GM12878 (cell line): ENCODE data around the gene BNIP3. TPM values are rescaled to one million over a fixed set of nuclear protein-coding genes. Genes with fewer than 3 reads are reported as not detected.

ENCODE experiments used
- BCL11A ChIP-seq: IDR thresholded peaks from 2 replicates; pipeline ENCODE4 v1.6.1; 2011; ENCODE audit warnings: low read depth, low read length
- BMI1 ChIP-seq: fragments of 450-650 bp; IDR thresholded peaks from 2 replicates; pipeline ENCODE4 v1.6.1; 2016; ENCODE audit warnings: mild to moderate bottlenecking, moderate library complexity, borderline replicate concordance
- GABPA ChIP-seq: IDR thresholded peaks from 2 replicates; pipeline ENCODE4 v1.6.1; 2014; ENCODE audit warnings: antibody characterized with exemption, low read depth, mild to moderate bottlenecking, inconsistent platforms
- MTA2 ChIP-seq: fragments of 450-650 bp; IDR thresholded peaks from 2 replicates; pipeline ENCODE4 v1.6.1; 2016; ENCODE audit warnings: low read depth, mild to moderate bottlenecking, moderate library complexity
- POLR2A ChIP-seq: IDR thresholded peaks from 2 replicates; pipeline ENCODE4 v1.6.1; 2011; ENCODE audit warnings: low read depth, mild to moderate bottlenecking, low read length
- RB1 ChIP-seq: fragments of 450-650 bp; formaldehyde crosslinking; IDR thresholded peaks from 2 replicates; pipeline ENCODE4 v1.6.1; 2017; ENCODE audit warnings: mild to moderate bottlenecking, borderline replicate concordance
- polyA plus RNA-seq, 11 experiments: library from polyadenylated mRNA; depleted of rRNA in 4 of 11; unstranded in 6 of 11; stranded (reverse) in 5 of 11; fragments of >200 nt; fragmentation: Nextera tagmentation in 4 of 11; fragmentation: Illumina TruSeq in 1 of 11; extraction: Ambion mirVana in 4 of 11; extraction: Trizol in 1 of 11; gene quantifications; 1 replicate in 1 of 11; 2 replicates in 10 of 11; pipeline versions ENCODE4 v1.2.1 to v1.2.3, GENCODE V29; 2011 to 2016; ENCODE audit warnings: inconsistent platforms in 2 of 11, missing spikeins in 2 of 11, low read depth in 1 of 11
- total RNA-seq, 4 experiments: library from RNA; depleted of rRNA in 3 of 4; stranded (reverse); fragments of >200 nt in 3 of 4; fragmentation: Illumina TruSeq in 1 of 4; extraction: Trizol in 1 of 4; gene quantifications; 2 replicates each; pipeline versions ENCODE4 v1.2.1 to v1.2.3, GENCODE V29; 2013 to 2021
- TF ChIP-seq, protein P1 (sequence below): fragments of 450-650 bp; IDR thresholded peaks from 2 replicates; pipeline ENCODE4 v1.6.1; 2017; ENCODE audit warnings: mild to moderate bottlenecking, low read depth, inconsistent platforms; ENCODE audit not compliant: poor library complexity, severe bottlenecking
- TF ChIP-seq, protein P2 (sequence below): fragments of 450-650 bp; IDR thresholded peaks from 2 replicates; pipeline ENCODE4 v1.6.1; 2018; ENCODE audit warnings: mild to moderate bottlenecking, low read depth, moderate library complexity; ENCODE audit not compliant: partially characterized antibody

The BNIP3 gene
- total and polyA plus RNA-seq, 10 of the 15 experiments (the other 5 are each of a cell fraction or from before 2014, with no cell fraction given), result 7.7 to 122 (median 29.9) TPM

DNA sequence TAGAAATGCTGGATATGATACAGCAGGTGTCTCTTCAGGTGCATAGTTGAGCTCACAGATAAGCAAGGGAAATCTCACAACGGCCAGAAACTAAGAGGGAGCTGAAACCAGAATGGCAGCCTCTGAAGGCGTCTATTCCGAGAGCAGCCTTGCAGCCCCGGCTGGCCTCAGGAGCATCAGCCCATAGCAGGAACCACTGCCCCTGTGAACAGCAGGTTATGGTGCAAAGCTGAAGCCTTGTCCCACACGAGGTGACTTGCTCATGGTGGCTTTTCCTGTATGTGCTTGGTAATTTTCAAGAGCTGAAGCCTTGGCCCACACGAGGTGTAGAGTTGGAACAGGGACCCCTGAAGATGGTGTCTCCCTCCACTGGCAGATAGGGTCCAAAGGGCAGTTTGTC, 33.2 kb downstream of the BNIP3 start (continued):
- no peak for TF ChIP-seq RB1
- TF ChIP-seq POLR2A, result no peak
- no peak for TF ChIP-seq BCL11A
- TF ChIP-seq, protein P1, sequence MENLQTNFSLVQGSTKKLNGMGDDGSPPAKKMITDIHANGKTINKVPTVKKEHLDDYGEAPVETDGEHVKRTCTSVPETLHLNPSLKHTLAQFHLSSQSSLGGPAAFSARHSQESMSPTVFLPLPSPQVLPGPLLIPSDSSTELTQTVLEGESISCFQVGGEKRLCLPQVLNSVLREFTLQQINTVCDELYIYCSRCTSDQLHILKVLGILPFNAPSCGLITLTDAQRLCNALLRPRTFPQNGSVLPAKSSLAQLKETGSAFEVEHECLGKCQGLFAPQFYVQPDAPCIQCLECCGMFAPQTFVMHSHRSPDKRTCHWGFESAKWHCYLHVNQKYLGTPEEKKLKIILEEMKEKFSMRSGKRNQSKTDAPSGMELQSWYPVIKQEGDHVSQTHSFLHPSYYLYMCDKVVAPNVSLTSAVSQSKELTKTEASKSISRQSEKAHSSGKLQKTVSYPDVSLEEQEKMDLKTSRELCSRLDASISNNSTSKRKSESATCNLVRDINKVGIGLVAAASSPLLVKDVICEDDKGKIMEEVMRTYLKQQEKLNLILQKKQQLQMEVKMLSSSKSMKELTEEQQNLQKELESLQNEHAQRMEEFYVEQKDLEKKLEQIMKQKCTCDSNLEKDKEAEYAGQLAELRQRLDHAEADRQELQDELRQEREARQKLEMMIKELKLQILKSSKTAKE, result no peak
- TF ChIP-seq, protein P2, sequence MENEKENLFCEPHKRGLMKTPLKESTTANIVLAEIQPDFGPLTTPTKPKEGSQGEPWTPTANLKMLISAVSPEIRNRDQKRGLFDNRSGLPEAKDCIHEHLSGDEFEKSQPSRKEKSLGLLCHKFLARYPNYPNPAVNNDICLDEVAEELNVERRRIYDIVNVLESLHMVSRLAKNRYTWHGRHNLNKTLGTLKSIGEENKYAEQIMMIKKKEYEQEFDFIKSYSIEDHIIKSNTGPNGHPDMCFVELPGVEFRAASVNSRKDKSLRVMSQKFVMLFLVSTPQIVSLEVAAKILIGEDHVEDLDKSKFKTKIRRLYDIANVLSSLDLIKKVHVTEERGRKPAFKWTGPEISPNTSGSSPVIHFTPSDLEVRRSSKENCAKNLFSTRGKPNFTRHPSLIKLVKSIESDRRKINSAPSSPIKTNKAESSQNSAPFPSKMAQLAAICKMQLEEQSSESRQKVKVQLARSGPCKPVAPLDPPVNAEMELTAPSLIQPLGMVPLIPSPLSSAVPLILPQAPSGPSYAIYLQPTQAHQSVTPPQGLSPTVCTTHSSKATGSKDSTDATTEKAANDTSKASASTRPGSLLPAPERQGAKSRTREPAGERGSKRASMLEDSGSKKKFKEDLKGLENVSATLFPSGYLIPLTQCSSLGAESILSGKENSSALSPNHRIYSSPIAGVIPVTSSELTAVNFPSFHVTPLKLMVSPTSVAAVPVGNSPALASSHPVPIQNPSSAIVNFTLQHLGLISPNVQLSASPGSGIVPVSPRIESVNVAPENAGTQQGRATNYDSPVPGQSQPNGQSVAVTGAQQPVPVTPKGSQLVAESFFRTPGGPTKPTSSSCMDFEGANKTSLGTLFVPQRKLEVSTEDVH, result no peak
- no peak for TF ChIP-seq MTA2
- no peak for TF ChIP-seq GABPA
- TF ChIP-seq BMI1, result no peak
